ENCODE measurements around the gene PIP5K1A.

PIP5K1A gene

GRCh38 chr1:151210830-151211229, 12.5 kb downstream of the PIP5K1A start:
- no peak for DNase-seq (ENCODE audit: extremely low read depth, insufficient read length)
- no peak overlapping the region for H3K4me3 ChIP-seq (replicated peaks; ENCODE audit: low read depth, low read length)
- TF ChIP-seq CTCF (IDR thresholded peaks at IDR 0.05; ENCODE audit: insufficient read depth, low read length, poor library complexity, severe bottlenecking) = no peak
- H3K36me3 ChIP-seq (ENCODE audit: control insufficient read depth, insufficient read depth, low read length) = peaks cover 5% of the 10 kb centered on the region
- no peaks in the 10 kb centered on the region for H3K27me3 ChIP-seq (replicated peaks; ENCODE audit: control insufficient read depth, insufficient read depth, low read length)

- TF ChIP-seq CTCF (IDR thresholded peaks at IDR 0.05; ENCODE audit: insufficient read depth, low read length, poor library complexity, severe bottlenecking) = no peak
- H3K27me3 ChIP-seq (replicated peaks; ENCODE audit: control insufficient read depth, insufficient read depth, low read length) = no peaks in the 10 kb centered on the region
- DNase-seq (ENCODE audit: extremely low read depth, insufficient read length) = no peak
- H3K4me3 ChIP-seq (replicated peaks; ENCODE audit: low read depth, low read length) = no peak overlapping the region
- H3K36me3 ChIP-seq (ENCODE audit: control insufficient read depth, insufficient read depth, low read length) = peaks cover 5% of the 10 kb centered on the region
Observed at GRCh38 chr1:151211972-151212705, 13.8 kb downstream of the PIP5K1A start.

- DNase-seq (ENCODE audit: extremely low read depth, insufficient read length) = no peak
- no peak for TF ChIP-seq CTCF (IDR thresholded peaks at IDR 0.05; ENCODE audit: insufficient read depth, low read length, poor library complexity, severe bottlenecking)
- Histone ChIP-seq H3K27me3 (replicated peaks; ENCODE audit: control insufficient read depth, insufficient read depth, low read length) (no peaks in the 10 kb centered on the region), H3K36me3 (ENCODE audit: control insufficient read depth, insufficient read depth, low read length) (peaks cover 5% of the 10 kb centered on the region), H3K4me3 (replicated peaks; ENCODE audit: low read depth, low read length) (no peak overlapping the region)
Observed at GRCh38 chr1:151213560-151213959, 15.2 kb downstream of the PIP5K1A start.

GRCh38 chr1:151221616-151222015, 23.3 kb downstream of the PIP5K1A start:
- peaks cover 6% of the 10 kb centered on the region for H3K36me3 ChIP-seq (ENCODE audit: control insufficient read depth, insufficient read depth, low read length)
- H3K4me3 ChIP-seq (replicated peaks; ENCODE audit: low read depth, low read length) = no peak overlapping the region
- no peak for DNase-seq (ENCODE audit: extremely low read depth, insufficient read length)
- H3K27me3 ChIP-seq (replicated peaks; ENCODE audit: control insufficient read depth, insufficient read depth, low read length) = no peaks in the 10 kb centered on the region
- TF ChIP-seq CTCF (IDR thresholded peaks at IDR 0.05; ENCODE audit: insufficient read depth, low read length, poor library complexity, severe bottlenecking) = no peak

GRCh38 chr1:151222130-151222529, 23.8 kb downstream of the PIP5K1A start:
- DNase-seq (ENCODE audit: extremely low read depth, insufficient read length) = no peak
- no peak overlapping the region for H3K4me3 ChIP-seq (replicated peaks; ENCODE audit: low read depth, low read length)
- H3K36me3 ChIP-seq (ENCODE audit: control insufficient read depth, insufficient read depth, low read length) = peaks cover 6% of the 10 kb centered on the region
- no peaks in the 10 kb centered on the region for H3K27me3 ChIP-seq (replicated peaks; ENCODE audit: control insufficient read depth, insufficient read depth, low read length)
- TF ChIP-seq CTCF (IDR thresholded peaks at IDR 0.05; ENCODE audit: insufficient read depth, low read length, poor library complexity, severe bottlenecking) = no peak

- Histone ChIP-seq H3K27me3 (replicated peaks; ENCODE audit: control insufficient read depth, insufficient read depth, low read length) (no peaks in the 10 kb centered on the region), H3K36me3 (ENCODE audit: control insufficient read depth, insufficient read depth, low read length) (peaks cover 31% of the 10 kb centered on the region), H3K4me3 (replicated peaks; ENCODE audit: low read depth, low read length) (no peak overlapping the region)
- DNase-seq (ENCODE audit: extremely low read depth, insufficient read length) = no peak
- no peak for TF ChIP-seq CTCF (IDR thresholded peaks at IDR 0.05; ENCODE audit: insufficient read depth, low read length, poor library complexity, severe bottlenecking)
Observed at GRCh38 chr1:151235235-151235634, 36.9 kb downstream of the PIP5K1A start.
